Stimulated activated naive CD8-positive, alpha-beta T cell treated with anti-CD3 and anti-CD28 coated beads, Interleukin-15, Interleukin-2, amounts not matched to agents 100 ng/mL and 50 ng/mL, for 24 hours (primary cell): ENCODE measurements around the gene TRPM7.
"Not testable (repeated sequence)": the region's sequence is repeated elsewhere in the genome, so short reads cannot be mapped to it uniquely, and the experiment has no call there.

ENCODE experiments used
- H3K27ac Mint-ChIP-seq: one replicate; pipeline ENCODE4 v1.8.0; 2021; ENCODE audit warnings: mild to moderate bottlenecking, mixed read lengths
- H3K27me3 Mint-ChIP-seq: one replicate; pipeline ENCODE4 v1.8.0; 2021; ENCODE audit warnings: mixed read lengths
- H3K36me3 Mint-ChIP-seq: one replicate; pipeline ENCODE4 v1.8.0; 2021; ENCODE audit warnings: low read depth, mixed read lengths
- H3K4me1 Mint-ChIP-seq: one replicate; pipeline ENCODE4 v1.8.0; 2021; ENCODE audit warnings: low read depth, mixed read lengths
- H3K4me3 Mint-ChIP-seq: one replicate; pipeline ENCODE4 v1.8.0; 2021; ENCODE audit warnings: mild to moderate bottlenecking, mixed read lengths
- H3K9me3 Mint-ChIP-seq: one replicate; pipeline ENCODE4 v1.8.0; 2021; ENCODE audit warnings: mixed read lengths

Gene TRPM7

GRCh38 chr15:50627351-50628055 lies 59.1 kb downstream of the TRPM7 start:
- Mint-ChIP-seq H3K4me3 (no peak overlapping the region), H3K36me3 (peaks cover 55% of the 10 kb centered on the region), H3K9me3 (no peaks in the 10 kb centered on the region), H3K4me1 (peaks cover 14% of the 10 kb centered on the region), H3K27ac (peak overlapping the region; percentile 75), H3K27me3 (no peaks in the 10 kb centered on the region)

DNA sequence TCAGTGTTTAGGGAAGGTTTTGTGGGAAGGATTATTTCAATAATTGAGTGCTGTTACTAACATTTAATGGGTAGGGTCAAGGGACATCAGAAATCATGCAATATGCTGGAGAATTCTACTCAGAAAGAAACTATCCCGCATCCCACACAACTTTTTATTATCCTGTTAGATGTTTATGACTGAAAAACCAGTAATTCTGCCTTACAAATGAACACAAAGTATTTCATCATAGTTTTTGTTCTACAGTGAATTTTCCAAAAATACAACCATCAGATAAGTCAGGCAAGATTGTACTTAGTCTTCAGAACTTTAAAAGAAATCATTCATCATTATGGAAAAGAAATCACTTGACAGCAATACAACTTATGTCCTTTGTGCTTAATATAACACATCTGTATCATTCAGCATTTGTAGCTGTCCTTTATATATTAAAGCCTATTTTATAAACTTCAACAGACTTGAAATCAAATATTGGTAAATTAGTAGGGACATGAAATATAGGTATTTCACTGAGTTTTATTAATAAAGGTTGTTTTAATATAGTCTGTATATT lies 61.9 kb downstream of the TRPM7 start:
- no peak overlapping the region for H3K4me3 Mint-ChIP-seq
- no peaks in the 10 kb centered on the region for H3K9me3 Mint-ChIP-seq
- no peak overlapping the region for H3K27ac Mint-ChIP-seq
- no peaks in the 10 kb centered on the region for H3K27me3 Mint-ChIP-seq
- H3K4me1 Mint-ChIP-seq = peaks cover 14% of the 10 kb centered on the region
- H3K36me3 Mint-ChIP-seq = peaks cover 61% of the 10 kb centered on the region

DNA sequence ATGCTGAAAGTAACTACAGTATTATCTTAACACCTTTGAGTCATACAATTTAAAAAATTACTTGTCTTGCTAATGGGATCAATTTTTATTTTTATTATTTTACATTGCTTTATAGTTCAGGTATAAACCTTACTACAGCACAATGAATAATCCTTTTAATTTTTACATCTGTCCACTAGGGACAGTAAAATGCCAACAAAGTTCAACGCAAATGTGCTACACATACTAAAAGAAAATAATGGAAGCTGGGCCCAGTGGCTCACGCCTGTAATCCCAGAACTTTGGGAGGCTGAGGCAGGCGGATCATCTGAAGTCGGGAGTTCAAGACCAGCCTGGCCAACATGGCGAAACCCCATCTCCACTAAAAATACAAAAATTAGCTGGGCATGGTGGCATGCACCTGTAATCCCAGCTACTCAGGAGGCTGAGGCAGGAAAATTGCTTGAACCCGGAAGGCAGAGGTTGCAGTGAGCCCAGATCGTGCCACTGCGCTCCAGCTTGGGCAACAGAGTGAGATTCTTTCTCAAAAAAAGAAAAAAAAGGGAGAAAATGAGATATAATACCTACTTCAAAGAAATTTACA lies 64.1 kb downstream of the TRPM7 start:
- not testable (repeated sequence) for H3K27ac Mint-ChIP-seq, H3K4me1 Mint-ChIP-seq, H3K27me3 Mint-ChIP-seq, H3K4me3 Mint-ChIP-seq, H3K9me3 Mint-ChIP-seq
- peaks cover 58% of the 10 kb centered on the region for H3K36me3 Mint-ChIP-seq

- H3K4me3 Mint-ChIP-seq, H3K4me1 Mint-ChIP-seq, H3K27ac Mint-ChIP-seq, H3K27me3 Mint-ChIP-seq, H3K9me3 Mint-ChIP-seq: not testable (repeated sequence)
- H3K36me3 Mint-ChIP-seq = peaks cover 57% of the 10 kb centered on the region
Observed at GRCh38 chr15:50616960-50617359, 69.6 kb downstream of the TRPM7 start.

GRCh38 chr15:50616554-50616953 lies 70.0 kb downstream of the TRPM7 start:
- not testable (repeated sequence) for H3K27me3 Mint-ChIP-seq, H3K9me3 Mint-ChIP-seq, H3K4me3 Mint-ChIP-seq, H3K4me1 Mint-ChIP-seq, H3K27ac Mint-ChIP-seq
- H3K36me3 Mint-ChIP-seq = peaks cover 57% of the 10 kb centered on the region

GRCh38 chr15:50613600-50613999 lies 73.0 kb downstream of the TRPM7 start:
- Mint-ChIP-seq H3K27ac (no peak overlapping the region), H3K4me1 (no peaks in the 10 kb centered on the region)

GRCh38 chr15:50607129-50607528 lies 79.5 kb downstream of the TRPM7 start:
- H3K4me3 Mint-ChIP-seq = no peak overlapping the region
- no peaks in the 10 kb centered on the region for H3K27me3 Mint-ChIP-seq
- H3K4me1 Mint-ChIP-seq = no peaks in the 10 kb centered on the region
- peaks cover 4% of the 10 kb centered on the region for H3K9me3 Mint-ChIP-seq
- H3K27ac Mint-ChIP-seq = no peak overlapping the region
- peaks cover 83% of the 10 kb centered on the region for H3K36me3 Mint-ChIP-seq

More at GRCh38 chr15:50613600-50613999, 73.0 kb downstream of the TRPM7 start:
- H3K27me3 Mint-ChIP-seq = no peaks in the 10 kb centered on the region
- H3K36me3 Mint-ChIP-seq = peaks cover 57% of the 10 kb centered on the region
- H3K4me3 Mint-ChIP-seq = no peak overlapping the region
- no peaks in the 10 kb centered on the region for H3K9me3 Mint-ChIP-seq

- Mint-ChIP-seq H3K36me3 (peaks cover 70% of the 10 kb centered on the region), H3K9me3 (peaks cover 4% of the 10 kb centered on the region), H3K27ac (peak overlapping the region; percentile 55), H3K4me3 (no peak overlapping the region), H3K4me1 (no peaks in the 10 kb centered on the region), H3K27me3 (no peaks in the 10 kb centered on the region)
Observed at GRCh38 chr15:50605462-50605861, 81.1 kb downstream of the TRPM7 start.

DNA sequence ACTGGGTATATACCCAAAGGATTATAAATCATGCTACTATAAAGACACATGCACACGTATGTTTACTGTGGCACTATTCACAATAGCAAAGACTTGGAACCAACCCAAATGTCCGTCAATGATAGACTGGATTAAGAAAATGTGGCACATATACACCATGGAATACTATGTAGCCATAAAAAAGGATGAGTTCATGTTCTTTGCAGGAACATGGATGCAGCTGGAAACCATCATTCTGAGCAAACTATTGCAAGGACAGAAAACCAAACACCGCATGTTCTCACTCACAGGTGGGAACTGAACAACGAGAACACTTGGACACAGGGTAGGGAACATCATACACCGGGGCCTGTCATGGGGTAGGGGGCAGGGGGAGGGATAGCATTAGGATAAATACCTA lies 84.6 kb downstream of the TRPM7 start:
- not testable (repeated sequence) for H3K9me3 Mint-ChIP-seq, H3K4me3 Mint-ChIP-seq, H3K27ac Mint-ChIP-seq, H3K27me3 Mint-ChIP-seq, H3K4me1 Mint-ChIP-seq
- peaks cover 53% of the 10 kb centered on the region for H3K36me3 Mint-ChIP-seq

DNA sequence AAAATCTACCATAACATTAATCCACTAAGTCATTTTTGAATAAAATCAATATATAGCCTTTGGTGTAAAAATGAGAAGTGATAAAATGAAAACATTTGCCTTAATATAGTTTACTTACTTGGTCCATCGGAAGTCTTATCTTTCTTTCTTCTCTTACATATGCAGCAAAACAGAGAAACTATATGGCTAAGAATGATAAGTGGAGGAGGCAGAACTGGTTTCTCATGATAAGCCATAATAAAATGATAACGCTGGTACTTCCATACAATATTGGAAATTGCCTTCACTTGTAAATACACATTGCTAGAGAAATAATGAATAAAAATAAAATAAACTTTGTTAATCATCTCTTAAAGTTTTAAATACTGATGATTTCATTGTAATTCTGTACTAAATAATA lies 92.3 kb downstream of the TRPM7 start:
- Mint-ChIP-seq H3K4me1 (no peaks in the 10 kb centered on the region), H3K27ac (no peak overlapping the region), H3K4me3 (no peak overlapping the region), H3K9me3 (no peaks in the 10 kb centered on the region), H3K36me3 (peaks cover 60% of the 10 kb centered on the region), H3K27me3 (no peaks in the 10 kb centered on the region)

- H3K9me3 Mint-ChIP-seq = no peaks in the 10 kb centered on the region
- no peaks in the 10 kb centered on the region for H3K4me1 Mint-ChIP-seq
- peaks cover 63% of the 10 kb centered on the region for H3K36me3 Mint-ChIP-seq
- no peak overlapping the region for H3K27ac Mint-ChIP-seq
- H3K27me3 Mint-ChIP-seq = no peaks in the 10 kb centered on the region
- H3K4me3 Mint-ChIP-seq = no peak overlapping the region
Observed at GRCh38 chr15:50593761-50594160, 92.8 kb downstream of the TRPM7 start.

- H3K27ac Mint-ChIP-seq = no peak overlapping the region
- no peak overlapping the region for H3K4me3 Mint-ChIP-seq
- H3K4me1 Mint-ChIP-seq = no peaks in the 10 kb centered on the region
- no peaks in the 10 kb centered on the region for H3K9me3 Mint-ChIP-seq
- peaks cover 71% of the 10 kb centered on the region for H3K36me3 Mint-ChIP-seq
- no peaks in the 10 kb centered on the region for H3K27me3 Mint-ChIP-seq
Observed at GRCh38 chr15:50590288-50590687, 96.3 kb downstream of the TRPM7 start.

GRCh38 chr15:50577492-50577891 lies 109.1 kb downstream of the TRPM7 start:
- H3K9me3 Mint-ChIP-seq = no peaks in the 10 kb centered on the region

DNA sequence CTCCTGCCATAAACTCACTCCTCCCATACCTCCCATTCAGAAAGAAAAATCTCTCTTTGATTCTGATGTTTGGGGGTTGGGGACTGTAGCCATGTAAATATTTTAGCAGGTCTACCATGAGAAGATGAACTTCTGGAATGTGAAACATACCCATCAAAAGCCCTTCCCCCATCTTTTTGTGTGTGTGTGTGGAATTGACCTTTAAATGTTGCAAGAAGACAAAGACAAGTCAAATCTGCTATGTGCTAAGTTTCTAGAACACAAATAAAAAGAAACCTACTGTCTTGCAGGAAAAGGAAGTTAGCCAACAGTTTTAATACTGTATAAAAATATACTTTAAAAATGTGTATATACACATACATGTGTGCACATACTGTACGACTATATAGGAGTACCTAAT lies 110.4 kb downstream of the TRPM7 start:
- no peaks in the 10 kb centered on the region for H3K27me3 Mint-ChIP-seq
- peaks cover 53% of the 10 kb centered on the region for H3K36me3 Mint-ChIP-seq
- no peak overlapping the region for H3K4me3 Mint-ChIP-seq
- H3K27ac Mint-ChIP-seq = no peak overlapping the region
- no peaks in the 10 kb centered on the region for H3K9me3 Mint-ChIP-seq
- H3K4me1 Mint-ChIP-seq = no peaks in the 10 kb centered on the region

More at GRCh38 chr15:50577492-50577891, 109.1 kb downstream of the TRPM7 start:
- Mint-ChIP-seq H3K27ac (no peak overlapping the region), H3K4me1 (no peaks in the 10 kb centered on the region), H3K27me3 (no peaks in the 10 kb centered on the region), H3K4me3 (no peak overlapping the region), H3K36me3 (peaks cover 53% of the 10 kb centered on the region)

DNA sequence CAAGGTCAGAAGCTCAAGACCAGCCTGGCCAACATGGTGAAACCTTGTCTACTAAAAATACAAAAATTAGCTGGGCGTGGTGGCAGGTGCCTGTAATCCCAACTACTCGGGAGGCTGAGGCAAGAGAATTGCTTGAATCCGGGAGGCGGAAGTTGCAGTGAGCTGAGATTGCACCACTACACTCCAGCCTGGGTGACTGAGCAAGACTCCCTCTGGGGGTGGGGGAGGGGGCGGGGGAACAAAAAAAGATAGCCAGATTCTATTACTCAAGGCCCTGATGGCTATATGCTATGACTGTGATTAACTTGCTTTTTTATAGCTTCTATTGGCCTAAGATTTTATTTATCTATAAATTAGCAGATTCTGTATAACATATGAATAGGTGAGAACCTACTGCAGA lies 112.8 kb downstream of the TRPM7 start:
- H3K27me3 Mint-ChIP-seq, H3K27ac Mint-ChIP-seq, H3K9me3 Mint-ChIP-seq, H3K4me1 Mint-ChIP-seq, H3K4me3 Mint-ChIP-seq: not testable (repeated sequence)
- H3K36me3 Mint-ChIP-seq = peaks cover 57% of the 10 kb centered on the region

- Mint-ChIP-seq H3K9me3 (no peaks in the 10 kb centered on the region), H3K27me3 (no peaks in the 10 kb centered on the region), H3K27ac (peak overlapping the region; percentile 96), H3K4me1 (peaks cover 30% of the 10 kb centered on the region), H3K36me3 (peaks cover 69% of the 10 kb centered on the region), H3K4me3 (peak overlapping the region; percentile 14)
Observed at GRCh38 chr15:50563756-50564155, 122.8 kb downstream of the TRPM7 start.
